GM19452 (cell line): ENCODE measurements around the gene CBX8.
A peak's percentile ranks its signal among the peaks of the same experiment; 100 is the strongest.

Source experiments
- ATAC-seq: cut with Tn5 transposase; IDR thresholded peaks from one replicate; pipeline ENCODE4 v1.9.1; 2021; ENCODE audit not compliant: unreplicated experiment

Gene CBX8

GRCh38 chr17:79821331-79822095 lies 24.6 kb upstream of the CBX8 start:
- no peak for ATAC-seq

- ATAC-seq = no peak
Observed at GRCh38 chr17:79820959-79821330, 24.1 kb upstream of the CBX8 start.

- ATAC-seq = no peak
Observed at GRCh38 chr17:79819534-79820276, 22.8 kb upstream of the CBX8 start.

GRCh38 chr17:79819085-79819484 lies 22.2 kb upstream of the CBX8 start:
- ATAC-seq = no peak

- ATAC-seq = no peak
Observed at GRCh38 chr17:79818026-79818758, 21.3 kb upstream of the CBX8 start.

- no peak for ATAC-seq
Observed at GRCh38 chr17:79815836-79816461, 19.1 kb upstream of the CBX8 start.

GRCh38 chr17:79814974-79815835 lies 18.3 kb upstream of the CBX8 start:
- no peak for ATAC-seq

GRCh38 chr17:79814127-79814973 lies 17.5 kb upstream of the CBX8 start:
- ATAC-seq = no peak

GRCh38 chr17:79813297-79814126 lies 16.6 kb upstream of the CBX8 start:
- no peak for ATAC-seq

GRCh38 chr17:79812353-79813258 lies 15.7 kb upstream of the CBX8 start:
- ATAC-seq = no peak

- no peak for ATAC-seq
Observed at GRCh38 chr17:79811868-79812352, 15.0 kb upstream of the CBX8 start.

- no peak for ATAC-seq
Observed at GRCh38 chr17:79811011-79811867, 14.4 kb upstream of the CBX8 start.

- peak; percentile 72 for ATAC-seq
Observed at GRCh38 chr17:79810130-79811010, 13.5 kb upstream of the CBX8 start.

- no peak for ATAC-seq
Observed at GRCh38 chr17:79809530-79810129, 12.8 kb upstream of the CBX8 start.
